ENCODE results near the gene ADGRB2.

GRCh38 chr1:31733389-31734219 lies 30.5 kb downstream of the ADGRB2 start:
- no peak for TF ChIP-seq CTCF (IDR thresholded peaks at IDR 0.05; ENCODE audit: insufficient read depth, low read length, poor library complexity, severe bottlenecking)
- no peak for TF ChIP-seq EZH2phosphoT487 (conservative IDR thresholded peaks at IDR 0.05; ENCODE audit: low read length)
